CD14-positive monocyte (primary cell): ENCODE data around the gene MRPS11. TPM values are rescaled to one million over a fixed set of nuclear protein-coding genes. Genes with fewer than 3 reads are reported as not detected.

Experiments used
- DNase-seq, 3 donors: peaks; one replicate each; pipeline ENCODE4 v3.0.0-alpha.2; 2011 to 2022
- H2AFZ ChIP-seq: 2 replicates; pipeline ENCODE4 v1.6.0; 2012; ENCODE audit warnings: mild to moderate bottlenecking, low read depth, low read length, inconsistent platforms; ENCODE audit not compliant: insufficient read depth, poor library complexity, severe bottlenecking
- H3K27ac ChIP-seq, 2 donors: 1 replicate in 1 of 2; 2 replicates in 1 of 2; pipeline ENCODE4 v1.5.1; 2012 to 2013; ENCODE audit warnings: low read length in 2 of 2, control low read depth in 1 of 2, inconsistent platforms in 1 of 2, low read depth in 1 of 2, mild to moderate bottlenecking in 1 of 2
- H3K27me3 ChIP-seq, 2 donors: one replicate each; pipeline versions ENCODE4 v1.6.0 to v1.6.1; 2011 to 2013; ENCODE audit warnings: low read length in 2 of 2; ENCODE audit not compliant: control insufficient read depth in 2 of 2, insufficient read depth in 2 of 2
- H3K36me3 ChIP-seq, 2 donors: replicated peaks in 1 of 2; 1 replicate in 1 of 2; 2 replicates in 1 of 2; pipeline versions ENCODE4 v1.5.1 to v1.6.1; 2012 to 2013; ENCODE audit warnings: low read length in 2 of 2, control low read depth in 1 of 2, inconsistent platforms in 1 of 2, mild to moderate bottlenecking in 1 of 2; ENCODE audit not compliant: insufficient read depth in 2 of 2, control insufficient read depth in 1 of 2
- H3K4me1 ChIP-seq, 2 donors: 1 replicate in 1 of 2; 2 replicates in 1 of 2; pipeline versions ENCODE4 v1.5.1 to v1.6.1; 2012 to 2013; ENCODE audit warnings: low read length in 2 of 2, control low read depth in 1 of 2, inconsistent platforms in 1 of 2, mild to moderate bottlenecking in 1 of 2, moderate library complexity in 1 of 2; ENCODE audit not compliant: insufficient read depth in 2 of 2, control insufficient read depth in 1 of 2
- H3K4me2 ChIP-seq: replicated peaks from 2 replicates; pipeline ENCODE3; 2012; ENCODE audit warnings: low read length, moderate library complexity, mild to moderate bottlenecking; ENCODE audit not compliant: poor library complexity, severe bottlenecking; ENCODE audit errors: extremely low read depth
- H3K4me3 ChIP-seq, 3 experiments: fragments of 200-600 bp in 1 of 3; sonication (generic) in 1 of 3; replicated peaks in 1 of 3; 1 replicate in 2 of 3; 2 replicates in 1 of 3; pipeline ENCODE4 v1.5.1; 2011 to 2013; ENCODE audit warnings: low read length in 3 of 3, mild to moderate bottlenecking in 3 of 3, control low read depth in 2 of 3, low read depth in 2 of 3, inconsistent platforms in 1 of 3, moderate library complexity in 1 of 3
- H3K79me2 ChIP-seq: 2 replicates; pipeline ENCODE4 v1.6.0; 2012; ENCODE audit warnings: mild to moderate bottlenecking, control low read depth, inconsistent platforms, low read length, moderate library complexity; ENCODE audit not compliant: insufficient read depth
- H3K9ac ChIP-seq: 2 replicates; pipeline ENCODE4 v1.6.0; 2017; ENCODE audit warnings: low read length, mild to moderate bottlenecking; ENCODE audit not compliant: insufficient read depth, poor library complexity, severe bottlenecking
- H3K9me3 ChIP-seq, 2 donors: replicated peaks in 1 of 2; 1 replicate in 1 of 2; 2 replicates in 1 of 2; pipeline versions ENCODE4 v1.5.1 to v1.6.1; 2012 to 2013; ENCODE audit warnings: low read length in 2 of 2, control low read depth in 1 of 2; ENCODE audit not compliant: control insufficient read depth in 1 of 2, insufficient read depth in 1 of 2
- H4K20me1 ChIP-seq: 2 replicates; pipeline ENCODE4 v1.6.0; 2012; ENCODE audit warnings: mild to moderate bottlenecking, low read length, control low read depth, moderate library complexity; ENCODE audit not compliant: insufficient read depth
- H3K27ac Mint-ChIP-seq, 7 donors: one replicate each; pipeline ENCODE4 v1.8.0; 2020; ENCODE audit warnings: mild to moderate bottlenecking in 7 of 7, mixed read lengths in 7 of 7, moderate library complexity in 6 of 7, inconsistent platforms in 2 of 7
- H3K27me3 Mint-ChIP-seq, 3 donors: one replicate each; pipeline ENCODE4 v1.8.0; 2021 to 2022; ENCODE audit warnings: low read depth in 3 of 3, mild to moderate bottlenecking in 3 of 3, mixed read lengths in 3 of 3, moderate library complexity in 3 of 3, inconsistent platforms in 1 of 3
- H3K36me3 Mint-ChIP-seq, 2 donors: one replicate each; pipeline ENCODE4 v1.8.0; 2020; ENCODE audit warnings: mixed read lengths in 2 of 2, inconsistent platforms in 1 of 2, mild to moderate bottlenecking in 1 of 2
- H3K4me1 Mint-ChIP-seq: one replicate; pipeline ENCODE4 v1.8.0; 2020; ENCODE audit warnings: mild to moderate bottlenecking, mixed read lengths
- H3K4me3 Mint-ChIP-seq, 2 donors: one replicate each; pipeline ENCODE4 v1.8.0; 2020; ENCODE audit warnings: mild to moderate bottlenecking in 2 of 2, mixed read lengths in 2 of 2, moderate library complexity in 1 of 2
- H3K9me3 Mint-ChIP-seq, 7 donors: one replicate each; pipeline ENCODE4 v1.8.0; 2020 to 2022; ENCODE audit warnings: mixed read lengths in 7 of 7, mild to moderate bottlenecking in 6 of 7, moderate library complexity in 6 of 7, inconsistent platforms in 2 of 7
- WGBS: methylation state at CpG from one replicate; pipeline ENCODE4 v1.1.5; 2013; ENCODE audit warnings: missing lambda C conversion rate; ENCODE audit not compliant: insufficient coverage; 5-methylcytosine and 5-hydroxymethylcytosine counted together
- intact Hi-C, 2 donors: fragments of 100-400 bp; cut with micrococcal nuclease; formaldehyde crosslinking; loops; one replicate each; pipeline versions ENCODE4 v1.15.0 to v1.15.1; 2023
- polyA plus RNA-seq, 3 donors: library from polyadenylated mRNA; depleted of rRNA in 1 of 3; unstranded in 2 of 3; stranded (reverse) in 1 of 3; fragments of 300-500 nt in 2 of 3; fragments of >200 nt in 1 of 3; fragmentation: Illumina TruSeq in 2 of 3; gene quantifications; 1 replicate in 2 of 3; 2 replicates in 1 of 3; pipeline ENCODE4 v1.2.3, GENCODE V29; 2012 to 2021
- TF ChIP-seq, protein P1 (sequence below): fragments of 200-600 bp; IDR thresholded peaks from one replicate; pipeline ENCODE4 v1.8.0; 2022; ENCODE audit warnings: antibody characterized with exemption, mild to moderate bottlenecking

Gene MRPS11
- polyA plus RNA-seq, 3 donors, result 31.1 to 70.2 (median 65.2) TPM

DNA sequence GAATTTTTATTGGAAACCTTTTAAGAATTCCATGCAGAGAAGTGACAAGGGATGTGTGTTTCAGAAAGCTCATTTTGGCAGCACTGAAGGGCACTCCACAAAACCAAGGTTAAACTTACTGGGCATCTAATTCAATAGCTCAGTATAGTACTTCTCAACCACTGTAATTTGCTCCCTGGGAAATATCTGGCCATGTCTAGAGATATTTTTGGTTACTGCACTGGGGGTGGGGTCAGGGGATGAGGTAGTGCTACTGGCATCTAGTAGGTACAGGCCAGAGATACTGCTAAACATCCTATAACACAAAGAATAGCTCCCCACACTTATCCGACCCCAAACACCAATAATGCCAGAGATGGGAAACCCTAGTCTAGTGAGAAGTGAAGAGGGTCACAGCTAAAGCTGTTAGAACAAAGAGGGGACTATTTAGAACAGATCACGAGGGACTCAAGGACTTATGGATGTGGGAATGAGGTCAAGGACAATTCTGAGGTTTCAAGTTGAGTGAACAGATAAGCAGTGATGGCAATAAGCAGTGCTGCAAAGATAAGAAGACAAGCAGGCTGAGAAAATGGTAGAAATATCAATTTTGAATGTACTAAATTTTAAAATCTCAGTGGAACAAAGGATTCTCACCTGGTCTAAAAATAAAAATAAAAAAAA, 3.5 kb upstream of the MRPS11 start:
- intact Hi-C loops, result loop anchor here in 1 of 2 donors (10.0 kb wide), 1 partner anchor 1111 kb away; the partner anchor contains the start of gene TICRR
- Mint-ChIP-seq H3K4me1 (peaks cover 20% of the 10 kb centered on the region), H3K4me3 (no peak overlapping the region), H3K27me3 (no peaks in the 10 kb centered on the region), H3K27ac (no peak overlapping the region), H3K9me3 (no peaks in the 10 kb centered on the region), H3K36me3 (peaks cover 56 to 63% of the 10 kb centered on the region in 2 donors)
- TF ChIP-seq, protein P1, sequence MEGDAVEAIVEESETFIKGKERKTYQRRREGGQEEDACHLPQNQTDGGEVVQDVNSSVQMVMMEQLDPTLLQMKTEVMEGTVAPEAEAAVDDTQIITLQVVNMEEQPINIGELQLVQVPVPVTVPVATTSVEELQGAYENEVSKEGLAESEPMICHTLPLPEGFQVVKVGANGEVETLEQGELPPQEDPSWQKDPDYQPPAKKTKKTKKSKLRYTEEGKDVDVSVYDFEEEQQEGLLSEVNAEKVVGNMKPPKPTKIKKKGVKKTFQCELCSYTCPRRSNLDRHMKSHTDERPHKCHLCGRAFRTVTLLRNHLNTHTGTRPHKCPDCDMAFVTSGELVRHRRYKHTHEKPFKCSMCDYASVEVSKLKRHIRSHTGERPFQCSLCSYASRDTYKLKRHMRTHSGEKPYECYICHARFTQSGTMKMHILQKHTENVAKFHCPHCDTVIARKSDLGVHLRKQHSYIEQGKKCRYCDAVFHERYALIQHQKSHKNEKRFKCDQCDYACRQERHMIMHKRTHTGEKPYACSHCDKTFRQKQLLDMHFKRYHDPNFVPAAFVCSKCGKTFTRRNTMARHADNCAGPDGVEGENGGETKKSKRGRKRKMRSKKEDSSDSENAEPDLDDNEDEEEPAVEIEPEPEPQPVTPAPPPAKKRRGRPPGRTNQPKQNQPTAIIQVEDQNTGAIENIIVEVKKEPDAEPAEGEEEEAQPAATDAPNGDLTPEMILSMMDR, result no peak
- WGBS, result 100% methylated on average over 1 of the region's 2 CpGs
- no peak overlapping the region for H3K9ac ChIP-seq
- no peaks in the 10 kb centered on the region for H3K27me3 ChIP-seq
- no peak overlapping the region for H3K4me2 ChIP-seq
- H3K79me2 ChIP-seq, result peaks cover 28% of the 10 kb centered on the region
- no peaks in the 10 kb centered on the region for H4K20me1 ChIP-seq
- peaks cover 15 to 27% of the 10 kb centered on the region in 2 donors for H3K4me1 ChIP-seq
- H3K27ac ChIP-seq, result no peak overlapping the region
- no peak overlapping the region for H3K4me3 ChIP-seq
- no peak overlapping the region for H2AFZ ChIP-seq
- H3K9me3 ChIP-seq, result no peaks in the 10 kb centered on the region
- DNase-seq, result no peak
- H3K36me3 ChIP-seq, result peaks cover 53 to 62% of the 10 kb centered on the region in 2 donors

DNA sequence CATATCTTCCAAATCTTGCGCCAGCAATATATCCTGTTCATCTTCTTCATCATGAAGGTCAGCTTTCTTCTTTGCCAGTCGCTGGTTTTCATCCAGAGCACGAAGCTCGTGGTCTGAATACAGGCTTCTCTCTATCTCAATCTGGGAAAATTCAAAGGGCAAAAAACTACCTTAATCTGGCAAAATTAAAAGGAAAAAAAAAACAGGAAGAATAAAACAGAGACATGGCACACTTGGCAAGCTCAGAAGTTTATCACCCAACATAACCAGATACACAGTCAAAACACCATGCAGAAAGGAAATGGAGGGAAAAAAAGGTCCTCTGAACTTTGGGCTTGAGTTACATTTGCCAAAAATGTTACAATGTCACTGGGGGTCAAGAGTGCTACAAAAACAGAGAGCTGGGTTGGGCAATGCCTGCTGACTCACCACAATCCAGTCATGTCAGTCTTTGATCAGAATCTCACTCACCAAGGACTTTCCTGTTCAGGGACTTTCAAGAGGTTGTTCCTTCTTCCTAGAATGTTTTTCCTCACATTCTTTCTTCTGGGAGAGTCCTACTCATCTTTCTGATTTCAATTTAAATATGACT, 1.8 kb upstream of the MRPS11 start:
- Histone ChIP-seq H3K27ac (no peak overlapping the region), H3K36me3 (peaks cover 36 to 50% of the 10 kb centered on the region in 2 donors), H3K4me1 (peaks cover 15 to 27% of the 10 kb centered on the region in 2 donors), H2AFZ (no peak overlapping the region), H3K4me2 (no peak overlapping the region), H3K27me3 (no peaks in the 10 kb centered on the region), H3K9me3 (no peaks in the 10 kb centered on the region), H3K4me3 (no peak overlapping the region), H4K20me1 (no peaks in the 10 kb centered on the region), H3K9ac (no peak overlapping the region), H3K79me2 (peaks cover 31% of the 10 kb centered on the region)
- Mint-ChIP-seq H3K27me3 (no peaks in the 10 kb centered on the region), H3K9me3 (no peaks in the 10 kb centered on the region), H3K4me1 (peaks cover 20% of the 10 kb centered on the region), H3K4me3 (no peak overlapping the region), H3K27ac (peak overlapping the region in 2 of 7 donors; percentile 8 to 68), H3K36me3 (peaks cover 39 to 46% of the 10 kb centered on the region in 2 donors)
- WGBS, result 93% methylated on average over 4 of the region's 4 CpGs
- intact Hi-C loops, result loop anchor here (5.0 to 10.0 kb wide), 3 partner anchors 82 to 1109 kb away; partner anchors contain the start of genes AEN (in 2 of the 2), DET1 (in 1 of the 2) and TICRR (in 1 of the 2)
- peak; percentile 17 to 79 (median 39) for DNase-seq
- TF ChIP-seq, protein P1, result no peak
